RWPE2 (cell line): ENCODE results near the gene ACBD4.
A peak's percentile ranks its signal among the peaks of the same experiment; 100 is the strongest.

Source experiments
- ATAC-seq: fragments of 200-7000 bp; cut with Tn5 transposase; 3 replicates; pipeline ENCODE4 v1.9.1; 2021; ENCODE audit warnings: low read depth
- DNase-seq: peaks from one replicate; pipeline ENCODE4 v3.0.0-alpha.2; 2020; ENCODE audit warnings: low spot score
- H3K27ac ChIP-seq: fragments of 450-650 bp; 2 replicates; pipeline ENCODE4 v1.5.1; 2017; ENCODE audit warnings: mild to moderate bottlenecking; ENCODE audit not compliant: poor library complexity, severe bottlenecking
- H3K27me3 ChIP-seq: fragments of 250-450 bp; sonication (Bioruptor Pico); 2 replicates; pipeline ENCODE4 v1.5.1; 2021; ENCODE audit warnings: mild to moderate bottlenecking, moderate library complexity; ENCODE audit not compliant: insufficient read depth, poor library complexity, severe bottlenecking
- H3K36me3 ChIP-seq: fragments of 250-450 bp; sonication (Bioruptor Pico); 2 replicates; pipeline ENCODE4 v1.5.1; 2020; ENCODE audit warnings: low read depth, mild to moderate bottlenecking, moderate library complexity
- H3K4me1 ChIP-seq: fragments of 250-450 bp; sonication (Bioruptor Pico); 2 replicates; pipeline ENCODE4 v1.5.1; 2021; ENCODE audit warnings: mild to moderate bottlenecking, moderate library complexity; ENCODE audit not compliant: insufficient read depth, poor library complexity, severe bottlenecking
- H3K4me3 ChIP-seq: fragments of 250-450 bp; sonication (Bioruptor Pico); 2 replicates; pipeline ENCODE4 v1.5.1; 2021; ENCODE audit warnings: mild to moderate bottlenecking, moderate library complexity; ENCODE audit not compliant: severe bottlenecking
- H3K9me3 ChIP-seq: fragments of 250-450 bp; sonication (Bioruptor Pico); 2 replicates; pipeline ENCODE4 v1.5.1; 2021; ENCODE audit warnings: mild to moderate bottlenecking, moderate library complexity; ENCODE audit not compliant: severe bottlenecking
- CTCF ChIP-seq: fragments of 450-650 bp; IDR thresholded peaks from one replicate; pipeline ENCODE4 v1.5.1; 2017; ENCODE audit warnings: mild to moderate bottlenecking, moderate library complexity; ENCODE audit not compliant: poor library complexity, severe bottlenecking

The ACBD4 gene

DNA sequence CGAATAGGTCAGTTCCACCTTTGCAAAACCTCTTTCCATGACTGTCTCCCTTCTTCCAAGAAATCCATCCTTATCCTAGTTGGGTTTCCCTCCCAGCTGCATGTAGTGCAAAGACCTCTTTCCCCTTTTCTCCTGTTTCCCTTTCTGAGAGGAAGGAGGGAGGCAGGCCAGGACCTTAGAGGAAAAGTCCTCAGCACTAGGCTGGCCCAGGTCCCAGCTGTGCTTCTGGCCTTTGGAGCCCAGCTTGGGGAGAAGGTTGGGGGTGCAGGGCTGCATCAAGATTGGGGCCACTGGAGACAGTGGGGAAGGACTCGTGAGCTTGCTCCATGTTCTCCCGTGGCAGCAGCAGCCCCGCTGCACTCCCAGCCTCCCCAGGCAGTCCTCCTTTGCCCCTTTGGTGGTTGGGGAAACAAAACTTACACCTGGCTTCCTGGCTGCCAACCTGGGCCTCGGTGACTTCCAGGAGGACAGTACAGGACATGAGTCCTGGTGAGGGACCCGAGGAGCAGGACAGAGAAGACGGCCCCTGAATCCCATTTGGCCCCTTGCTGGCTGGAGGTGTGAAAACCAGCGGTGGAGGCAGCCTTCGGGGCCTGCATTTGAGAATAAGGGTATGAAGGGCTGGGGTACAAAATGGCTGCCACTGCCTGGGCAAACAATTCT, 26.7 kb downstream of the ACBD4 start:
- Histone ChIP-seq H3K27me3 (no peaks in the 10 kb centered on the region), H3K36me3 (peaks cover 10% of the 10 kb centered on the region), H3K4me3 (peak overlapping the region; percentile 19), H3K4me1 (peaks cover 17% of the 10 kb centered on the region), H3K9me3 (no peaks in the 10 kb centered on the region), H3K27ac (peak overlapping the region; percentile 87)
- ATAC-seq (no peak), DNase-seq (no peak)
- no peak for TF ChIP-seq CTCF

DNA sequence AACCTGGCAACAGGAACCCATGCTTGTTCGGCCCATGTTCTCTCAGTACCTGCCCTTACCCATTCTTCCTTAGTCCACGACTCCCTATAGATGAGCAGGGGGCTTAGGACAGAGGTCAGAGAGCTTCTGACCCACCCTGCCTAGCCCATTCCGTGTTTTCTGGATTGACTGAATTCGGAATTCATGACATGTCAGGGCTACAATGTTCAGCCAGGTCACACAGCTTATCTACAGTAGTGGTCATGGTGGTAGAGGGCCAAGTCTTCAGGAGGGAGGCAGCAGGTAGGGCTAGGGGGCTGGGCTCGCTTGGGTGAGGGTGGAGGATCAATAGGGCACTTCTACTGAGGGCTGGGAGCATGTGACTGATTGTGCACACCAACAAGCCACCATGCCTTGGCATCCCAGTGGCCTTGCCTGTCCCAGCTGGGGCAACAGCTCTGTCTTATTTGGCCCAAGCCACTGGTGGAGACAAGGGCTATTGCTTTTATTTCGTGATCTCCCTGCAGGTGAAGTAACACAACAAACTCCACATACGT, 29.3 kb downstream of the ACBD4 start:
- no peak for TF ChIP-seq CTCF
- no peaks in the 10 kb centered on the region for H3K27me3 ChIP-seq
- H3K9me3 ChIP-seq, result no peaks in the 10 kb centered on the region
- H3K27ac ChIP-seq, result no peak overlapping the region
- H3K4me3 ChIP-seq, result no peak overlapping the region
- peaks cover 4% of the 10 kb centered on the region for H3K4me1 ChIP-seq
- DNase-seq, result no peak
- no peak for ATAC-seq
- peaks cover 9% of the 10 kb centered on the region for H3K36me3 ChIP-seq

DNA sequence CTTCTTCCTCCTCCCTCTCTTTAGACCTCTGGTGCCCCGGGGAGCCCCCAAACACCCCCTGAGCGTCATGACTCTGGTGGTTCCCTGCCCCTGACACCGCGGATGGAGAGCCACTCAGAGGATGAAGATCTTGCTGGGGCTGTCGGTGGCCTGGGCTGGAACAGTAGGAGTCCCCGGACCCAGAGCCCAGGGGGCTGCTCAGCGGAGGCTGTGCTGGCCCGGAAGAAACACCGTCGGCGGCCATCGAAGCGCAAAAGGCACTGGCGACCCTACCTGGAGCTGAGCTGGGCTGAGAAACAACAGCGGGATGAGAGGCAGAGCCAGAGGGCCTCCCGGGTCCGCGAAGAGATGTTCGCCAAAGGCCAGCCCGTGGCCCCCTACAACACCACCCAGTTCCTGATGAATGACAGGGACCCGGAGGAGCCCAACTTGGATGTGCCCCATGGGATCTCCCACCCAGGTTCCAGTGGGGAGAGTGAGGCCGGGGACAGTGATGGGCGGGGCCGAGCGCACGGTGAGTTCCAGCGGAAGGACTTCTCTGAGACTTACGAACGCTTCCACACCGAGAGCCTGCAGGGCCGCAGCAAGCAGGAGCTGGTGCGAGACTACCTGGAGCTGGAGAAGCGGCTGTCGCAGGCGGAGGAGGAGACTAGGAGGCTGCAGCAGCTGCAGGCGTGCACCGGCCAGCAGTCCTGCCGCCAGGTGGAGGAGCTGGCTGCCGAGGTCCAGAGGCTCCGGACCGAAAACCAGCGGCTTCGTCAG, 33.7 kb downstream of the ACBD4 start:
- Histone ChIP-seq H3K27ac (peak overlapping the region; percentile 98), H3K4me1 (peaks cover 13% of the 10 kb centered on the region), H3K9me3 (no peaks in the 10 kb centered on the region), H3K27me3 (no peaks in the 10 kb centered on the region), H3K4me3 (no peak overlapping the region), H3K36me3 (no peaks in the 10 kb centered on the region)
- TF ChIP-seq CTCF, result no peak
- DNase-seq (no peak), ATAC-seq (no peak)

GRCh38 chr17:45170280-45170930, 34.9 kb downstream of the ACBD4 start:
- no peaks in the 10 kb centered on the region for H3K27me3 ChIP-seq
- DNase-seq (no peak), ATAC-seq (no peak)
- no peaks in the 10 kb centered on the region for H3K9me3 ChIP-seq
- peak overlapping the region; percentile 37 for H3K4me3 ChIP-seq
- H3K36me3 ChIP-seq, result no peaks in the 10 kb centered on the region
- TF ChIP-seq CTCF, result no peak
- peak overlapping the region; percentile 98 for H3K27ac ChIP-seq
- H3K4me1 ChIP-seq, result peaks cover 15% of the 10 kb centered on the region
